GM10266 (cell line): Measurements from ENCODE around the gene VEPH1.

Source experiments
- DNase-seq: peaks from one replicate; pipeline ENCODE4 v3.0.0; 2012; ENCODE audit errors: extremely low spot score
- TF ChIP-seq, protein P1 (sequence below): IDR thresholded peaks from 2 replicates; pipeline ENCODE4 v1.5.1; 2012; ENCODE audit warnings: mild to moderate bottlenecking, low read depth; ENCODE audit not compliant: control insufficient read depth, insufficient read depth; ENCODE audit errors: missing control alignments

Gene VEPH1

DNA sequence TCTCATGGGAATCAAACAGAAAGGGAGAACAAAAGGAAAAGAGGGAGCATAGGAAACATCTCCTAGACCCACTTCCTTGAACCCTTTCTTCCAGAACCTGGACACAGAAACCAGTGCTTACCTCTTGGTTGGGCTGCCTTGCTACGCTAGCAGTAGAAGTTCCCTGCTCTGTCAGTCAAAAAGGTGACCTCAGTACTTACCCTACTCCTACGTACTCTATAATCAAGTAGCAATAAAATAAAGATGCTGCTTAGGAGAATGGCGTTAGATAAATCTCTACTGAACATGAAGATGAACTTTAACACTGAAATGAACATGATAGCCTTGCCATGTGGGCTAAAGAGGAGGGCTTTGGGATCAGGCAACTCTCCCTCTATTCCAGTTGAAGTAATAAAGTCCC lies 7.4 kb downstream of the VEPH1 start:
- TF ChIP-seq, protein P1, sequence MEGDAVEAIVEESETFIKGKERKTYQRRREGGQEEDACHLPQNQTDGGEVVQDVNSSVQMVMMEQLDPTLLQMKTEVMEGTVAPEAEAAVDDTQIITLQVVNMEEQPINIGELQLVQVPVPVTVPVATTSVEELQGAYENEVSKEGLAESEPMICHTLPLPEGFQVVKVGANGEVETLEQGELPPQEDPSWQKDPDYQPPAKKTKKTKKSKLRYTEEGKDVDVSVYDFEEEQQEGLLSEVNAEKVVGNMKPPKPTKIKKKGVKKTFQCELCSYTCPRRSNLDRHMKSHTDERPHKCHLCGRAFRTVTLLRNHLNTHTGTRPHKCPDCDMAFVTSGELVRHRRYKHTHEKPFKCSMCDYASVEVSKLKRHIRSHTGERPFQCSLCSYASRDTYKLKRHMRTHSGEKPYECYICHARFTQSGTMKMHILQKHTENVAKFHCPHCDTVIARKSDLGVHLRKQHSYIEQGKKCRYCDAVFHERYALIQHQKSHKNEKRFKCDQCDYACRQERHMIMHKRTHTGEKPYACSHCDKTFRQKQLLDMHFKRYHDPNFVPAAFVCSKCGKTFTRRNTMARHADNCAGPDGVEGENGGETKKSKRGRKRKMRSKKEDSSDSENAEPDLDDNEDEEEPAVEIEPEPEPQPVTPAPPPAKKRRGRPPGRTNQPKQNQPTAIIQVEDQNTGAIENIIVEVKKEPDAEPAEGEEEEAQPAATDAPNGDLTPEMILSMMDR, result no peak
- no peak for DNase-seq

DNA sequence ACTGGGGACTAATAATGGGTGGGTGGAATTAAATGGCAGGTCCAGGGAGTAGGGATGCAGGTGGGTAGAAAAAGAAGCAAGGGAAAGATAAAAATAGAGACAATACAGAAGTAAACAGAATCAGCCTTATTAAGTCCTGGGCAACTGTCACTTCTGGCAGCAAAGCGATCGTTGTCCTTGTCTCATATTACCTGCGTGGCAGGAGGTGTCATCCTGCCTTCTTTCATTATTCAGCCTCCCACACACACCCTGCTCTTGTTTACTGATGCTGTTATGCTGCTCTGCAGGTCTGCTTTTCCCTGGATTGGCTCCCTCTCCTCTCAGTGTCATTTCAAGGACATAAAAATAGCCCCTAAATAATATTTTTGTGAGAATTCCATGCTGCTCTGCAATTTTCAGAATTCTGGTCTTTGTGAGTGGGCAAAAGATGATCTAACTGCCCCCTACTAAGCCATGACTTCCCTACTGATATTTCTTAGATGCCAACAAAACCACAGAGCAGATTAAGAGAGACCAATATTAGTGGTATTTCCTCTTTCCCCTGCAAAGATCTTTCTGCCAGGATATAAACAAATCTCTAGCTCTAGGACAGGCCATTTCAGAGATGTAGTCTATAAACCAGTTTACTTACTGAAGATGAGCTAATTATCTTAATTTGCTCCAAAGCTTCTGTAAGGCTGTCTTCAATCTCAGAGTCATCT lies 8.5 kb downstream of the VEPH1 start:
- TF ChIP-seq, protein P1, result no peak
- DNase-seq, result no peak

DNA sequence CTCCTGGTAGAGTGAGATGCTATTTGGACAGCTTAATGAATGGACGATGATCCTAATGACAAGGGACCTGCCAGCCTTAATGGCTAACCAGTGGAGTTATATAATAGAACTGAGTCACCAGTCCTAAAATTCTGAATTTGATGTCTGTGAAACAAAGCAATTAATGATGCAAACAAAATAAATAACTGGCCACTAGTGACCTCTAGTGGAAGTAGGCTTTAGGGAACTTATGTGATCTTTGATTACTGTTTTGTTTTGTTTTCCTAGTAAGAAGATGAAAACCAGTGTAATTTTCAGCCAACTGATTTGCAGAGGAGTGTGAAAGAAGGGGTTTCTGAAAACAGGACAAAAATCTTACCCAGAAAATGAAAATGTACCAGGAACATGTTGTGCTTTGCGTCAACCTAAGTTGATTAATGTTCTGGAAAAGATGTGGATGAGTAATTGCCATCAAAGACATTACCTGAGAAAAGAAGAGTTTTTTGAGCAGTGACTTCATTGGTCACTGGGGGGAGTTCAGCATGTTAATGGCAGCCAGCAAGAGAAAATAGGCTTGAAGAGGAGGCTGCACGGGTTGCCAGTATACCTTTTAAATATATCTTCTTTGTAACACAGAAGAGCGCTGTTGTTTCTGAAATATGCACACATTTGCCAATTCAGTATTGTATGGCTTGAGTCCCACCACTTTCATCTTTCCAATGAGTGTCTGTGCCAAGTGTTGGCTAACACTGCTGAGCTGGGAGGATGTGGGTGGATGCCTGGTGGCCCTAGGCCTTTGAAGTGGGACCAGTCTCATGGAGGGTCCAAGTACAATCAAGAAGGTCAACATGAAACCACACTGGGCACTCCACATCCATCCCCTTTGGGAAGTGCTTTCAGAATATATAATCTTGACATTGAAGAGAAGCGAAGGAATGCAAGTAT lies 9.3 kb downstream of the VEPH1 start:
- no peak for DNase-seq
- TF ChIP-seq, protein P1, result peak; percentile 47

DNA sequence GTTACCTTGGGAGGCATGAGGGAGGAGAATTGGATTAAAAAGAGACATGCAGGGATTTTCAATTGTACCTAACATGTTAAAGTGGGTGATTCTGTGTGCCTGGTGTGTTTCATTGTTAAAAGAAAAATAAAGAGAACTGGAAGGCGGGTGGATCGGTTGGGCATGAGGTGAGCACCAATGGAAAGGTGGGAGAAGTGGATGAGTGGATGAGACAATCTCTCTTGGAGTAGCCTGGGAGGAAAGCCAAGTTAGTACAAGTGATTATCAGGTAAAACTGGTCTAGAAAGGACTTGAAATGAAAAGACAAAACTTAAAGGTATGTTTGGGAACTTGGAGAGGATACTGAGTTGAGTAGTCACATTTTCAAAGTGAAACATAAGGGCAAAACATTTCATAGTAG lies 12.1 kb downstream of the VEPH1 start:
- DNase-seq, result no peak
- TF ChIP-seq, protein P1, result no peak

DNA sequence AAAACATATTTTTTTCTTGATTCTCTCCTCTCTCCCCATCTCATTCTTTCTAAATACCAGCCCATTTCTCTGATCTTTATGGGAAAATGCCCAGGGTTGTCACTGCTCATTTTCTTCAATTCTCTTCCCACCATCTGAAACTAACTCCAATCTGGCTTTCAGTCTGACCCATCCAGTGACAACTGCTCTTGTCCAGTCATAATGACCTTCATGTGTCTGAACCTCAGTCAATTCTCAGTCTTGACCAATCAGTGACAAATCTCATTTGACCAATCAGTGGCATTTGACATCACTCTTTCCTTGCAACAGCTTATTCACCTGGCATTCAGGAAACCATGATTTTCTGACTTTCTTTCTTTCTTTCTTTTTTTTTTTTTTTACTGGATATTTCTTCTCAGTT lies 15.1 kb downstream of the VEPH1 start:
- TF ChIP-seq, protein P1, result no peak
- no peak for DNase-seq

DNA sequence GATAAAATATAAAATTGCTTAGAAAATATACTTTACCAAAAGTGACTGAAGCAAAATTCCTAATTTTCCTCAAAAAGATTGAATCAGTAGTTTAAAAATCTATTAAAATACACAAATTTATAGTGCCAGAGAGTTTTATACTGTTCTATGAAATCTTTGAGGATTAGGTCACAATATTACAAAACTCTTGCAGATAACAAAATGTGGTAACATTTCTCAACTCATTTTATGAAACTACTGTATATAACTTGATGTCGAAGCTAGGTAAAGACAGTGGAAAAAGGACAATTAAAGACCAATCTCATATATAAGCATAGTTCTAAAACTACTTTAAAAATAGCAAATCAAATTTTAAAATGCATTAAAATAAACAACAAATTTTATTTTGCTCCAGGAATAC lies 15.9 kb downstream of the VEPH1 start:
- DNase-seq, result no peak
- TF ChIP-seq, protein P1, result no peak
